H1 (cell line): ENCODE data around the gene ADAM22. TPM values are rescaled to one million over a fixed set of nuclear protein-coding genes. Genes with fewer than 3 reads are reported as not detected.

ENCODE experiments used
- CTCF ChIA-PET: fragments of 300-600 bp; sonication (Branson Sonifier 250); formaldehyde crosslinking; loops from one replicate; lab custom pipeline; 2021; ENCODE audit not compliant: partially characterized antibody; lab: Charles Lee
- POLR2A ChIA-PET: fragments of 300-600 bp; sonication (Branson Sonifier 250); formaldehyde crosslinking; loops from one replicate; lab custom pipeline; 2021; ENCODE audit warnings: inconsistent platforms; ENCODE audit not compliant: partially characterized antibody; lab: Charles Lee
- DNase-seq, 2 experiments: peaks; one replicate each; pipeline versions ENCODE4 v3.0.0 to v3.0.0-alpha.2; 2010 to 2022; ENCODE audit warnings: low spot score in 2 of 2, low read depth in 1 of 2, mixed read lengths in 1 of 2
- FAIRE-seq: peaks from 2 replicates; lab custom pipeline; 2011; peaks lifted over from hg19 to GRCh38; lab: Jason Lieb, UNC
- H2AFZ ChIP-seq: 2 replicates; pipeline ENCODE4 v1.8.1; 2012; ENCODE audit warnings: low read length, inconsistent platforms
- H2AK5ac ChIP-seq: 2 replicates; pipeline ENCODE4 v1.6.1; 2013; ENCODE audit warnings: low read depth, low read length
- H2BK120ac ChIP-seq: replicated peaks from 2 replicates; pipeline ENCODE3; 2013; ENCODE audit warnings: low read depth, low read length, inconsistent platforms
- H2BK12ac ChIP-seq: 2 replicates; pipeline ENCODE4 v1.6.1; 2013; ENCODE audit warnings: low read depth, low read length
- H2BK15ac ChIP-seq: 2 replicates; pipeline ENCODE4 v1.6.1; 2013; ENCODE audit warnings: low read length
- H2BK20ac ChIP-seq: 2 replicates; pipeline ENCODE4 v1.6.1; 2013; ENCODE audit warnings: low read length
- H2BK5ac ChIP-seq: 2 replicates; pipeline ENCODE4 v1.6.1; 2013; ENCODE audit warnings: low read depth, low read length
- H3K14ac ChIP-seq: 2 replicates; pipeline ENCODE4 v1.6.1; 2013; ENCODE audit warnings: inconsistent platforms; ENCODE audit not compliant: insufficient read length
- H3K18ac ChIP-seq: 2 replicates; pipeline ENCODE4 v1.6.1; 2013; ENCODE audit warnings: low read length; ENCODE audit errors: extremely low read depth
- H3K23ac ChIP-seq: 2 replicates; pipeline ENCODE4 v1.6.1; 2013; ENCODE audit warnings: inconsistent platforms; ENCODE audit not compliant: insufficient read length
- H3K23me2 ChIP-seq: 2 replicates; pipeline ENCODE4 v1.6.1; 2013; ENCODE audit warnings: low read depth, low read length
- H3K27ac ChIP-seq: 2 replicates; pipeline ENCODE4 v1.6.1; 2011; ENCODE audit warnings: low read depth, low read length, inconsistent platforms
- H3K27me3 ChIP-seq, 4 experiments: replicated peaks in 1 of 4; 1 replicate in 1 of 4; 2 replicates in 3 of 4; pipeline versions ENCODE4 v1.6.1 to v1.8.1; 2011 to 2013; ENCODE audit warnings: low read length in 3 of 4, mild to moderate bottlenecking in 3 of 4, inconsistent platforms in 2 of 4, mixed read lengths in 2 of 4, moderate library complexity in 1 of 4; ENCODE audit not compliant: control insufficient read depth in 3 of 4, insufficient read depth in 3 of 4; ENCODE audit errors: extremely low read depth in 1 of 4
- H3K36me3 ChIP-seq, 4 experiments: 2 replicates each; pipeline versions ENCODE4 v1.6.1 to v1.8.1; 2011 to 2013; ENCODE audit warnings: mild to moderate bottlenecking in 4 of 4, low read length in 3 of 4, moderate library complexity in 2 of 4, control low read depth in 1 of 4, inconsistent platforms in 1 of 4; ENCODE audit not compliant: insufficient read depth in 4 of 4, control insufficient read depth in 2 of 4
- H3K4ac ChIP-seq: replicated peaks from 2 replicates; pipeline ENCODE3; 2013; ENCODE audit warnings: low read length, low read depth, mixed read lengths, inconsistent platforms; ENCODE audit not compliant: insufficient read length
- H3K4me1 ChIP-seq, 4 experiments: replicated peaks in 1 of 4; 1 replicate in 1 of 4; 2 replicates in 3 of 4; pipeline versions ENCODE4 v1.6.1 to v1.8.1; 2011 to 2013; ENCODE audit warnings: low read length in 3 of 4, inconsistent platforms in 2 of 4, mixed read lengths in 1 of 4; ENCODE audit not compliant: insufficient read depth in 4 of 4, control insufficient read depth in 3 of 4
- H3K4me2 ChIP-seq, 2 experiments: 2 replicates each; pipeline versions ENCODE4 v1.6.1 to v1.8.1; 2011 to 2013; ENCODE audit warnings: low read depth in 2 of 2, low read length in 2 of 2, control low read depth in 1 of 2, inconsistent platforms in 1 of 2, mild to moderate bottlenecking in 1 of 2; ENCODE audit not compliant: insufficient read depth in 1 of 2
- H3K4me3 ChIP-seq, 4 experiments: fragments of 200-600, 300-600 bp in 1 of 4; sonication (generic), shearing (Covaris generic), sonication (Bioruptor Twin) in 1 of 4; 2 replicates each; pipeline versions ENCODE4 v1.5.1 to v1.8.1; 2011 to 2016; ENCODE audit warnings: low read length in 4 of 4, low read depth in 3 of 4, control low read depth in 2 of 4, inconsistent platforms in 2 of 4, mild to moderate bottlenecking in 2 of 4, mixed read lengths in 1 of 4, moderate library complexity in 1 of 4; ENCODE audit not compliant: insufficient read depth in 2 of 4; ENCODE audit errors: extremely low read depth in 1 of 4
- H3K56ac ChIP-seq: replicated peaks from 2 replicates; pipeline ENCODE3; 2013; ENCODE audit warnings: low read depth, mild to moderate bottlenecking, mixed read lengths, low read length, inconsistent platforms; ENCODE audit not compliant: insufficient read length
- H3K79me1 ChIP-seq: 2 replicates; pipeline ENCODE4 v1.6.1; 2013; ENCODE audit warnings: low read depth, low read length, control low read depth
- H3K79me2 ChIP-seq, 2 experiments: 2 replicates each; pipeline versions ENCODE4 v1.6.1 to v1.8.1; 2012 to 2013; ENCODE audit warnings: low read length in 2 of 2, mild to moderate bottlenecking in 2 of 2, inconsistent platforms in 1 of 2; ENCODE audit not compliant: insufficient read depth in 2 of 2, control insufficient read depth in 1 of 2
- H3K9ac ChIP-seq, 4 experiments: replicated peaks in 1 of 4; 1 replicate in 1 of 4; 2 replicates in 3 of 4; pipeline versions ENCODE4 v1.6.1 to v1.8.1; 2011 to 2013; ENCODE audit warnings: low read depth in 3 of 4, low read length in 3 of 4, control low read depth in 2 of 4, mild to moderate bottlenecking in 2 of 4, moderate library complexity in 2 of 4, inconsistent platforms in 1 of 4; ENCODE audit errors: extremely low read depth in 1 of 4
- H3K9me3 ChIP-seq, 2 experiments: 2 replicates each; pipeline versions ENCODE4 v1.6.1 to v1.8.1; 2012 to 2013; ENCODE audit warnings: mild to moderate bottlenecking in 2 of 2, moderate library complexity in 2 of 2, control low read depth in 1 of 2, inconsistent platforms in 1 of 2, low read depth in 1 of 2, low read length in 1 of 2, mixed read lengths in 1 of 2; ENCODE audit not compliant: insufficient read depth in 2 of 2
- H4K20me1 ChIP-seq, 2 experiments: replicated peaks in 1 of 2; 2 replicates each; pipeline versions ENCODE3 to v1.8.1; 2011 to 2013; ENCODE audit warnings: inconsistent platforms in 2 of 2, low read length in 2 of 2, mild to moderate bottlenecking in 1 of 2; ENCODE audit not compliant: insufficient read depth in 2 of 2, control insufficient read depth in 1 of 2
- H4K5ac ChIP-seq: 2 replicates; pipeline ENCODE4 v1.6.1; 2013; ENCODE audit warnings: low read length, low read depth, mixed read lengths, inconsistent platforms; ENCODE audit not compliant: insufficient read length
- H4K8ac ChIP-seq: 2 replicates; pipeline ENCODE4 v1.8.0; 2013; ENCODE audit warnings: mild to moderate bottlenecking, moderate library complexity, low read length, inconsistent platforms; ENCODE audit not compliant: insufficient read depth; ENCODE audit errors: extremely low read depth
- H4K91ac ChIP-seq: replicated peaks from 2 replicates; pipeline ENCODE3; 2013; ENCODE audit warnings: low read length, mixed read lengths, inconsistent platforms; ENCODE audit not compliant: insufficient read length
- ASH2L ChIP-seq: fragments of 200-600, 300-600 bp; sonication (generic); IDR thresholded peaks from one replicate; pipeline ENCODE4 v1.7.1; 2017; ENCODE audit warnings: low read length
- EGR1 ChIP-seq: IDR thresholded peaks from 2 replicates; pipeline ENCODE4 v1.6.1; 2011; ENCODE audit warnings: low read depth, low read length, borderline replicate concordance
- POLR2A ChIP-seq, 2 experiments: IDR thresholded peaks; 1 replicate in 1 of 2; 2 replicates in 1 of 2; pipeline ENCODE4 v1.6.1; 2011; ENCODE audit warnings: low read depth in 2 of 2, low read length in 2 of 2, mild to moderate bottlenecking in 2 of 2; ENCODE audit errors: control extremely low read depth in 1 of 2
- RFX5 ChIP-seq: IDR thresholded peaks from 2 replicates; pipeline ENCODE4 v1.6.1; 2011; ENCODE audit warnings: low read depth, low read length, improper control_type of control experiment, borderline replicate concordance
- SP1 ChIP-seq: IDR thresholded peaks from 2 replicates; pipeline ENCODE4 v1.6.1; 2011; ENCODE audit warnings: low read depth, low read length
- WGBS, 2 experiments: shearing (Covaris generic) in 1 of 2; methylation state at CpG; one replicate each; pipeline versions ENCODE4 v1.1.6 to v1.1.7; 2013 to 2015; ENCODE audit warnings: low lambda C conversion rate in 2 of 2, mixed read lengths in 2 of 2, inconsistent platforms in 1 of 2, low coverage in 1 of 2, missing lambda C conversion rate in 1 of 2; ENCODE audit not compliant: insufficient replicate concordance in 2 of 2, insufficient coverage in 1 of 2, insufficient read length in 1 of 2; ENCODE audit errors: extremely low coverage in 1 of 2, missing lambda C conversion rate in 1 of 2; 5-methylcytosine and 5-hydroxymethylcytosine counted together
- polyA plus RNA-seq, 7 experiments: library from polyadenylated mRNA; depleted of rRNA in 3 of 7; stranded (reverse) in 5 of 7; unstranded in 2 of 7; fragments of >200 nt in 5 of 7; fragments of 200-250 nt in 2 of 7; gene quantifications; 1 replicate in 5 of 7; 2 replicates in 1 of 7; 4 replicates in 1 of 7; pipeline versions ENCODE4 v1.2.1 to v1.2.3, GENCODE V29; 2011 to 2013; ENCODE audit warnings: missing spikeins in 2 of 7, mixed read lengths in 2 of 7
- total RNA-seq: library from RNA; stranded (reverse); fragmentation: NEBNext Ultra II Directional; extraction: Animal tissue kit (Norgen Biotek cat#: 25700); gene quantifications from 2 replicates; pipeline ENCODE4 v1.2.1, GENCODE V29; 2021
- TF ChIP-seq, protein P1 (sequence below): IDR thresholded peaks from 2 replicates; pipeline ENCODE4 v1.6.1; 2011; ENCODE audit warnings: low read depth, mild to moderate bottlenecking, low read length; ENCODE audit not compliant: insufficient read depth

The ADAM22 gene
- total and polyA plus RNA-seq, 2 of the 8 experiments (the other 6 are each of a cell fraction or from before 2014, with no cell fraction given): 4.6 to 21.4 TPM

DNA sequence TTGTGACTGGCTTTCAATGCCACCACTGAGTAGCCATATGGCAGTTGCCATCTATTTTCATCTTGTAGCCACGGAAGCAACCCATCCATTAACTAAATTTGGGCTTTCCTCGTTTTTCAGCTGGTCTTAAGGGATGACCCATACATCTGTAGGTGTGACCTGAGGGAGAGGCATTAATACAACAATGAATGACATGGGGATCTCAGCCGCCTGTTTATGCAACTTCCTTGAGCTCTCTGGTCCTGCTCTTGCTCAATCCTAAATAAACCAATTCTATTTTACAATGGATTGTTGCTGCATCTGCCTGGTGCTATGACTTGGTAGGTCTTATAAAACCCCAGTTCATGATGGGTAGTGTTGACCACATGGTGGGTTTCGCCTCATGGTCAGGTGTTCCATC is 21.9 kb upstream of the ADAM22 start:
- Histone ChIP-seq H2BK15ac (no peak overlapping the region), H2BK20ac (no peak overlapping the region), H2AK5ac (no peak overlapping the region), H3K4ac (no peak overlapping the region), H4K91ac (no peak overlapping the region), H3K79me1 (no peaks in the 10 kb centered on the region), H3K9me3 (no peaks in the 10 kb centered on the region), H4K5ac (no peak overlapping the region), H2BK12ac (no peak overlapping the region), H2BK5ac (no peak overlapping the region), H3K18ac (no peak overlapping the region), H3K23me2 (no peaks in the 10 kb centered on the region), H4K8ac (no peak overlapping the region), H3K79me2 (no peaks in the 10 kb centered on the region), H3K4me1 (no peaks in the 10 kb centered on the region), H3K4me2 (no peak overlapping the region), H3K14ac (no peak overlapping the region), H3K27me3 (no peaks in the 10 kb centered on the region), H3K23ac (no peak overlapping the region), H2BK120ac (no peak overlapping the region), H3K27ac (no peak overlapping the region), H3K9ac (no peak overlapping the region), H3K56ac (no peak overlapping the region), H2AFZ (no peak overlapping the region), H4K20me1 (no peaks in the 10 kb centered on the region), H3K4me3 (no peak overlapping the region), H3K36me3 (peaks cover 0 to 9% (median 4%) of the 10 kb centered on the region in 4 experiments; a peak in 2 of 8 replicates)
- POLR2A ChIA-PET: interaction anchor here (2.8 kb wide), 1 partner anchor 22 kb away, joined by 9 read pairs; the partner anchor contains the start of gene ADAM22
- 89% methylated on average over 4 of the region's 4 CpGs; no CpG with 5 or more reads in 1 of the 2 experiments for WGBS, 2 experiments
- DNase-seq (no peak), FAIRE-seq (no peak)
- TF ChIP-seq RFX5 (no peak), EGR1 (no peak), ASH2L (no peak), SP1 (no peak), POLR2A (IDR thresholded peaks at IDR 0.05; ENCODE audit: control extremely low read depth in 1 of 2, low read depth in 2 of 2, low read length in 2 of 2) (no peak)
- TF ChIP-seq, protein P1, sequence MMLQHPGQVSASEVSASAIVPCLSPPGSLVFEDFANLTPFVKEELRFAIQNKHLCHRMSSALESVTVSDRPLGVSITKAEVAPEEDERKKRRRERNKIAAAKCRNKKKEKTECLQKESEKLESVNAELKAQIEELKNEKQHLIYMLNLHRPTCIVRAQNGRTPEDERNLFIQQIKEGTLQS: no peak
- CTCF ChIA-PET: interaction anchor here (1.8 to 3.3 kb wide), 2 partner anchors 10 to 15 kb away, joined by 4 to 21 read pairs; no protein-coding TSS in a partner anchor
